GM19452 (cell line): ENCODE data around the gene RBM44.
"Not testable (repeated sequence)": the region's sequence is repeated elsewhere in the genome, so short reads cannot be mapped to it uniquely, and the experiment has no call there.

ENCODE experiments used
- ATAC-seq: cut with Tn5 transposase; IDR thresholded peaks from one replicate; pipeline ENCODE4 v1.9.1; 2021; ENCODE audit not compliant: unreplicated experiment

Gene RBM44

DNA sequence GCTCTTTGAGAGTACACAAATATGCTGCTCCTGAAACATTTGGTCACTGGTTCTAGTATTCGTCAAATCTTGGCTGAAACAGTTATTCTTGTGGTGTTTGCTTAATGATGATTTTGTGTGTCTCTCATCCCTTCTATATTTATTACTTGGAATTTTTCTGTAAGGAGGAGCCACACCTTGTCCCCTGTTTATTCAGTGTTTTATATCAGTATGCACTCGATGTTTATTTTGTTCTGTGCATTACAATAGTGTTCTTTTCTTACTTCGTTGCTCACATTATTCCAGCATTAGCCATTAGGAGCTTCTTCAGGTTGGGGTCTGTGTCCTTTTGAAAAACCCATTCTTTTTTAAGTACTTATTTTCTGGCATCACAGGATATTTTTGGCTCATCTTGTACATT is 55.7 kb downstream of the RBM44 start:
- no peak for ATAC-seq

DNA sequence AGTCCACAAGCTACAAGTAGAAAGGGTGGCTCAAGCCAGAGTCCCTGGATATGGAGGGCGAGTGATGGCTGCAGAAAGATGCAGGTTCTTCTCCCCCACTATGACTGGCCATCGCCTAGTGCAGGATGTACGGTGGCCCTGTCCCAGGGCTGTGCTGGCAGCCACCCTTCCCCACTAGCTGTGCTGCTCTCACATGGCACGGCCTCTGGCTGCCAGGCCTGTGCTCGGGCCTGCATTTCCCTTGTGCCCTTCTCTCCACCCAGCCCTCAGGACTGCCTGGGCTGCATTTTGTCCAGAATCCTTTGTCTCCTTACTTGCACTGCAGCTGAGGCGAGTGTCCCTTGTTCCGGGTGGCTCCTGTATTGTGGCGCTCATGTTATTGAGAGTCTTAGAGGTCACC is 59.2 kb downstream of the RBM44 start:
- no peak for ATAC-seq

DNA sequence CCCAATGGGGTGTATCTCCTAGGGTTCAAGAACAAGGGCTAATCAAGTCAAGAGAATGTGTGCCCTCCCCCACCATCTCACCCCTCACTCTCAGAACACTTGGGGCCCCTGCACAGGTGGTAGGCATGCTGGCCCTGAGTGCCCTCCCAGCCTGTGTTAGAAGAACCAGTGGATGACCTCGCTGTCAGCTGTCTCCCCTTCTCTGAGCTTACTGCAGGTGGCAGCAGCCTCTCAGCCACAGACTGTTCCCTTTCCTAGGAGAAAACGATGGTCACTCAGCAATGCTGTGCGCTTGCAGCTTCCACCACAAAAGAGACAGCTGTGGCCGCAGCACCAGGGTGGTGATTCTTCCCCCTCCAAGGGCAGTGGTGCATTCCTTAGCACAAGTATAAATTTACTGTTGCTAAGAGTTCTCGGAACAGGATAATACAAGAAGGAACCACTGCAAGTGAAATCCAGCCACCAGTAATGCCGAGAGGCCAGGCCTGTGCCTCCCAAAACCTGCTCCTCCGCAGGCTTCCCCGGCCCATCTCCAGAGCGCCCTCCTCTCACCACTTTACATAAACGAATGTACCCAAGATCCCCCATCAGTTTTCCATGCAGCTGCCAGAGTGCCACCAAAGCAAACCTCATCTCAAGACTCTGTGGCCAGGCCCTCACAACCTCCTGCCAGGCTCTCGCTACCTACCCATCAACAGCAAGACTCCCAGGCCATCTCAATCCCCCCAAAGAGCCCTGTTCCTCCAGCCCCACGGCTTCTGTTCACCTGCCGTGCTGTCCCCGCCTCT is 59.9 kb downstream of the RBM44 start:
- no peak for ATAC-seq

DNA sequence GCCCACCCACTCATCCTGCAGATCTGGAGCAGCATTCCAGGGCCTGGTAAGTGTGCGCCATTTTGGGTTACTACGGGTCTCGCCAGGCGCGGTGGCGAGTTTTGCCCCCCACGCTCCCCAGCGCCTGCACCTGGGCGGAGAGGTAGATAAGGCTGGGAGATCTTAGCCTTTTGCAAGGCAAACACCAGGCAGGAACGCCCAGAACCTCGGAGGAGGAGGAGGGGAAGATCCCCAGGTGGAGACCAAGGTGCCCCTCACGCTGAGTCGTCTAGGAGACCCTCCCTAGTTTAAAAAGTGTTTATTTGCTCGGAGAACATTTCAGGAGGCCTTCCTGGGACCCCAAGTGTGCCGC is 60.5 kb downstream of the RBM44 start:
- ATAC-seq = no peak

DNA sequence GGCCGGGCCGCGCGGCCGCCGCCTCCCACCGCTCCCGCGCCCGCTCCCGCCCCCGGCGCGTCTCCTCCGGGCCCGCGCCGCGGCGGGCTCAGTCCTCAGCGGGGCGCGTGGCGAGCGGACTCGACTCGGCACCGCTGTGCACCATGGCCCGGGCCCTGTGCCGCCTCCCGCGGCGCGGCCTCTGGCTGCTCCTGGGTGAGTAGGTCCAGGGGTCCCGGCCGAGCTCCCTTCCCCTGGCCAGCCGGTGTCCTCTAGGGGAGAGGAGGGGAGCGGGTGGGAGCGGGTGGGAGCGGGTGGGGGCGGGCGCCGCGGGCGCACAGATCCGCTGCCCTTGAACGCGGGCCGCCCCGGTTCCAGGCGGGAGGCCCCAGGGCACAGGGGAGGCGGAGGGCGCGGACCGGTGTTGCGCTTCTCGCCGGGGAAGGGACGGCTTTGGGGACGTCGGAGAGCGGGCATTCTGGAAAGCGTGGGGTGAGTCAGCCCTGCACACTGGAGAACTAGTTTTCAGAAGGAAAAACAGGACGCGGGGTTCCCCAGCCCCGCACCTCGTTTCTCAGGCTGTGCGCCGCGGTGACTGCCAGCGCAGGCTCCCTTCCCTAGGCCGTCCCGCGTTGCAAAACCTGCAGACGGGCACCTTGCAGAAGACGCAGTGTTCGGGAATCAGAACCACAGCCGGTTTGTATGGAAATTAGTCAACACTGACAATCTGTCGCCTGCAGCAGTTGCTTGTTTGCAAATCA is 61.1 kb downstream of the RBM44 start, which contains the start of gene RAMP1:
TSS of gene RAMP1 (plus strand) at position 91 of the 740 bp plus-strand sequence. CDS start at position 144, 53 bp downstream.
- no peak for ATAC-seq

DNA sequence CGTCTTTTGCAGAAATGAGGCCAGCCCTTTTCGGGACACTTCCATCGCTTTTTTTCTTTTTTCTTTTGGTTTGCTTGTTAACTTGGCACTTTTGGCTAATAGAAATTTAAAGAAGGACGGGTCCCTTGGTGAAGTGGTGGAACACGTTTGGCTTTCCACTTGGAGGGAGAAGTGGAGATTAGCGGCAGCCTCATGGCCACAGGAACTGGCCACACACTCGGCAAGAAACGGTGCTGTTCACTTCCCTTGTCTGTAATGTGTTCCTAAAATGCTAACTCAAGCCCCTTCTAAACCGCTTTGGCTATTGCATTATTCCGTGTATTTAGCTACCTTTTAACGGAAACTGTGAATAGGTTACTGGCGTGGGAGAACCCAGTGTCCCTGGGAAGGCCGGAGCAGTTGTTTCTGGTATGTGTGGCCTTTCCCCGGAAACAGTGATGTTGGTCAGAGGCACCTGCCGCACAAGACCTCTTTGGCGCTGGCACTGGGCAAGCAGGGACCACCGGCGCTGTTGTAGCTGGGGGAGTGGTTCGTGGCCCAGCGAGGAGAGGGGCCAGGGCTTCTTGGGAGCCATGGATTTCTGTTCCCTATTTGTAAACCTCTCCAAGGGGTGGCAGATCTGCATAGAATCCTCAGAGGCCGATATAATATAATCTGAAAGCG is 61.8 kb downstream of the RBM44 start:
- ATAC-seq = no peak

DNA sequence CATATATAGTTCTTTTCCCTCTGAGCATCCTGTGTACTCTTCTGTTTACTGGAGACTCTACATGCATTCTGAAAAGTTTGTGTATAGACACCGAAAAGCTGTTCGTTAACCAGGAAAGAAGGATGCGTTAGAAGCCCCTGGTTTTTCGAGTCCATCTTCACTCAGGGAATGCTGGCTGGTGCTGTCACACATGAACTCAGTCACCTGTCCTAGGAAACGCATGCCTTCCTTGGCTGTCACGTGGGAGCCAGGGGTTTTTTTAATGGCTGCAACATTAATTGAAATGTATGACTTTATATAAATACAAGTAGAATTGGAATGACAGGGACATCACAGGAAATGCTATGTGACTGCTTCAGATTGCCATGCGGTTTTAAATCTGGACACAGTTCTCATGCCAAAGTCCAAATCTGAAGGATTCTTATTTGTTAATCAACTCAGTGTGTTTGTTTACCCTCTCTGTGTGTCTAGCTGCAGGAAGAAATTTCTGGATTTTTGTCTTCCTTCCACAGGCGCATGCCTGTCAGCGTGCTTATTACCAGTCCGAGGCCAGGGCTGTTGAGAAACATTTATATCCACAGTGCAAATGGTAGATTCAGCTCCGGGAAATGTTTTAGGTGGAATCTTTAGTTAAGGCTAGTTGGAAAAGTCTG is 63.4 kb downstream of the RBM44 start:
- no peak for ATAC-seq

DNA sequence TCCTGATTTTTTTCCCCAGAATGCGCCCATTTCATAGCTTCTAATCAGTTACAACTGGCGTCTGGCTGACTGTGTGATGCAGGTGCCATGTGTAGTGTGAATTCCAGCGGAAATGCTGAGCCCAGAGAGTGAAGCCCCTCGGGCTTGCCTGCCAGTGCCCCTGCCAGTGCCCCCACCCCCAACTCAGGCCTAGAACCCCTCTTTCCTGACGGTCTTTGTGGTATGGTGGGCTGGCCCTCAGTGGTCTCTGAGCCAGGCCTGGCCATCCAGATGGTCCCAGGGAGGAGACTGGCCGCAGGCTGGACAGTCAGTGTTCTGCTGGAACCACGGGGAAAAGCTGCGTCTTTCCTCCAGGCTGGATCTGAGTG is 63.9 kb downstream of the RBM44 start:
- ATAC-seq = no peak

DNA sequence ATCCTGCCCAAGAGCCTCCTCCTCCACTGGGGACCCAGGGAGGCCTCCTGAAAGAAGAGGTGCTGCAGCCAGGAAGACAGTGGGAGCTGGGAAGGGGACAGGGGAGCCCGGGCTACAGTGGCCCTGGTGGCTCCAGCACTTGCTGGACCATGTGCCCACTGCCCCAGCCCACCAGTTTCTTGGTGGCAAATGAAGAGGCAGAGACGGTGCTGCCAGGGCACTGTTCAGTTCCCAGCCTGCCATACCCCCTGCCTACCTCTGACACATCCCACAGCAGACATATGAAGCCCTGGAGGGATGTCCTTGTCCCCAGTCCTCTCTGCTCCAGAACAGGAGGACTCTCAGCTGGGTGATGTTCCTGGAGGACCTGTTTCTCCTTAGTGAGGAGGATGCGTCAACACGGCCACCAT is 64.5 kb downstream of the RBM44 start:
- no peak for ATAC-seq

DNA sequence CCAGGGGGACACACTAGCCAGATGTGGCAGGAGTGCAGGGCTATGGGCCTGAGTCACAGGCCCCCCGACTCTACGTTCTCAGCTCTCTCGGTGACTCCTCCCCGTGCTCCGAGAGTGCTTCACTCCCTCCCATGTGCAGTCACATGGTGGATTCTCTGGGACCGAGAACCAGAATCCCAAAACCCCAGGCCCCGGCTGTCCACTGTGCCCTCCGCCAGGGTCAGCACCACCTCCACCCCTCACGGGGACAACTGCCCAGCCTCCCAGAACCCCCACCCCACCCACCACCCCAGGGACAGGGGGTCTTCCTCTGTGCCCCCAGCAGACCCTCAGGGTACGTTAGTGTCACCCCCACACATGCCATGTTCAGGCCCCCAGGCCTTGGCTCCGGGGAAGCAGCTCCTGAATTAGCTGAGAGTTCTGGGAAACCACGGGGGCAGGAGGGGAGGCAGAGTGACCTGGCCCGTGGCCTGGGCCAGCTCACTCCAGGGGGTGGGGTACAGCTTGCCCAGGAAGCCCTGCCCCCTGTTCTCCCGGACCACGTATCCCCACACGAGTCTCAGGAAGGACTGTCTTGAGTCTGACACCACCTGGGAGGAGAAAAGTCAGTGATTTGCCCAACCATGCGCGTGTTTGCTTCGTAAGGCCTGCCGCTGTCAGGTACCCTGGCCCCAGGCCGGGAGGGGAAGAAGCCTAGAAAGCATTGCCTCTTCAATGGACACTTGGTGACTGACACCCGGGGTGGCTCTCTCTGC is 65.3 kb downstream of the RBM44 start:
- no peak for ATAC-seq

DNA sequence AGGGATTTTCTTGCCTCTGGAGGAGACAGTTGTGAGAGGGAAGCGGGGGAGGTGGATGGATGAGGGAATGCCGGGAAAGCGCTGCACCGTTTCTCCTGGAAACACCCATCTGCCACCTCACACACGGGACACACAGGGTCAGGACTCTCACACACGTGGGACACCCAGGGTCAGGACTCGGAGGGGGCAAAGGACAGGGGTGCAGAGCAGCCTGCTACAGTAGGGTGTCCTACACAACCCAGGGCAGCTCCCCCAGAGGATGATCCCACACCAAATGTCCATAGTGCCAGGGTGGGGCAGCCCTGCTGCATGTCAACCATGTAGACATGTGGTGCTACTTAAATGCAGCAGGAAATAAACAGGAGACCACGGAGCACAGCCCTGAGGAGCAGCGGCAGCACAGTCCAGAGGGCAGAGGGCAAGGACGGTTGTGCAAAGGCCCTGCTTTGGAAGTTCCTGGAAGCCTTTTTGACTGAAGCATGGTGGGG is 65.9 kb downstream of the RBM44 start:
- ATAC-seq = no peak

DNA sequence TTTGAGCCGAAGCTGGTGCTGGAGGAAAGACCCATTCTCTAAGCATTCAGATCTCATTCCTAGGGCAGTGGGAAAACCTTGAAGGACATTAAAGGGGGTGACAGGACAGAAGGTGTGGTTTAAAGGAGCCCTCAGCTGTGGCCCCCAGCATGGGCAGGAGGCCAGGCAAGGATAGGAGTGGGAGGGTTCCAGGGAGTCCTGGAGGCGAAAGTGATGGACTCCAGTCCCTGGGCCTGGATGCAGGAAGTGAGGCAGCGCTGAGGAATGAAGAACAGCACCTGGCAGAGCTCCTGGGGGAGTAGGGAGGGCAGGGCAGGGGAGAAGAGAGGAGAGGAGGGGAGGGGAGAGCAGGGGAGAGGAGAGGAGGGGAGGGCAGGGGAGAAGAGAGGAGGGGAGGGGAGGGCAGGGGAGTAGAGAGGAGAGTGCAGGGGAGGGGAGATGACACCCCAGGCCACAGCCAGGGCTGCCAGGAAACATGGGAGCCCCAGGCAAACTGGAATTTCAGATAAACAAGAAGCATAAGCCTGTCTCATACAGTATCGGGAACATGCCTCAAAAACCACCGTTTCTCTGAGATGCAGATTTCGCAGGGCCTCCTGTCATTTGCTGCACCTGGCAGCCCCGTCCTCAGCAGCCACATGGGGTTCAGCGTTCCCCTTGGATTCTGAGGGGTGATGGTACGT is 66.5 kb downstream of the RBM44 start:
- no peak for ATAC-seq

DNA sequence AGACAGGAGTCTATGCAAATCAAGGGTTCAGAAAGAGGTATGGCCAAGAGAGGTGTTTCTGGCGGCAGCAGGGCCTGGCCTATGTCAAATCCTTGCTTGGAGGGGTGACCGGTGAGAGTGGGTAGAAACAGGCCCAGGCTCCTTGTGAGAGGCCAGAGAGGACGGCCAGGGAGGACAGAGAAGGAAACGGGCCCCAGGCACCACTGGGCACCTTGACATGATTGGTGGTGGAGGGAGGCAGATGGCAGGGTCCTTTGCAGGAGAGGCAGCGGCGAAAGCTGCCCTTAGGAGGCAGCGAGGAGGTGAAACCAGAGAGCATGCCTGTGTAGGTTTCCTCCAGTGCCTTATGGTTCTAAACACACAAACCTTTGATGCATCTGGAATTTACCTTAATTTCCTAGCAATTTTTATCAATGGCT is 67.1 kb downstream of the RBM44 start:
- no peak for ATAC-seq

DNA sequence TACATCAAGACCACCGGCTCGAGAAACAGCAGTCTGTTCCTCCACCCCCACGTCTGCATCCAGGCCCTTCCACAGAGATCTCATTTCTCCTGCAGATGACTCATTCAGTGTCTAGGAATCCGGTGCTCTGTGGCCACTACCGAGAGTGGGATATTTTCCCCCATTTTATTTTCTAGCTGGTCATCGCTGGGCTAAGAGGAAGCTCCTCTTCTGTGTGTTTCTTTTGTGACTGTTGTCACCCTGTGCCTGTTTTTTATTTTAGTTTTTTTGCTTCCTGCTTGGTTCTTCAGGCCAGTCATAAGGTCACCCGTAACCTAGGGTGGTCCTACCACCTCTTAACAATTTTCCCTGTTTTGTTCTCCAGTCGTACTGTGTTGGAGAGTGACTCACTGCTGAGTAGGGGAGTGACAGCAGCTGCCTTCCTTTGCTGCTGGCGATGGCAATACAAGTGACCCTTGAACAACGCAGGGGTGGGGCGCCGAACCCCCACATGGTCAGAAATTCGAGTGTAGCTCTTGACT is 67.6 kb downstream of the RBM44 start:
- ATAC-seq = no peak

DNA sequence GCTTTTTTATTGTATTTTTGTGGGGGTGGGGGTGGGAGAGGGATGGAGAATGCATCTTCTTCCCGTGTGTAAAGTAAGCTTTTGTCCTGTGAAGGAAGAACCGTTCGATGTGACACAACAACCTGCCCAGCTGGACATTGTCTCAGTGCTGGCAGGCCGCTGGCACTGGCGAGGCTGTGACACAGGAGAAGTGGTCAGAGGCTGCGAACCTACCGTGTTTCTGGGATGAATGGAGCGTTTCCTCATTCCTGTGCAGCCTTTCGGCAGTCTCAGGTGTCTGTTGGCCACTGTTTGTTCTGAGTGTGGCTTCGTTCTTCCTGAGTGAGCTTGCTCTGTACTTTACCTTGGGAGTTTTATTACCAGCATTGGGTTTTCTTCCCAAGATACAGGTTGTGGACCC is 68.9 kb downstream of the RBM44 start:
- ATAC-seq = no peak

DNA sequence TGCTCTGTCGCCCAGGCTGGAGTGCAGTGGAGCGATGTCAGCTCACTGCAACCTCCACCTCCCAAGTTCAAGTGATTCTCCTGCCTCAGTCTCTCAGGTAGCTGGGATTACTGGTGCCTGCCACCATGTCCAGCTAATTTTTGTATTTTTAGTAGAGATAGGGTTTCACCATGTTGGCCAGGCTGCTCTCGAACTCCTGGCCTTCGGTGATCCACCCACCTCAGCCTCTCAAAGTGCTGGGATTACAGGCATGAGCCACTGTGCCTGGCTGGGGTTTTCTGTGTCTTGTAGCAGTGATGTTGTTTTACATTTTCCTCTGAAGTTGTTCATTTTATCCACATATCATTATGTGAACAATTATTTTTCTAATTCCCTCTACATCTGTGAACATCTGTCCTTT is 69.5 kb downstream of the RBM44 start:
- not testable (repeated sequence) for ATAC-seq

DNA sequence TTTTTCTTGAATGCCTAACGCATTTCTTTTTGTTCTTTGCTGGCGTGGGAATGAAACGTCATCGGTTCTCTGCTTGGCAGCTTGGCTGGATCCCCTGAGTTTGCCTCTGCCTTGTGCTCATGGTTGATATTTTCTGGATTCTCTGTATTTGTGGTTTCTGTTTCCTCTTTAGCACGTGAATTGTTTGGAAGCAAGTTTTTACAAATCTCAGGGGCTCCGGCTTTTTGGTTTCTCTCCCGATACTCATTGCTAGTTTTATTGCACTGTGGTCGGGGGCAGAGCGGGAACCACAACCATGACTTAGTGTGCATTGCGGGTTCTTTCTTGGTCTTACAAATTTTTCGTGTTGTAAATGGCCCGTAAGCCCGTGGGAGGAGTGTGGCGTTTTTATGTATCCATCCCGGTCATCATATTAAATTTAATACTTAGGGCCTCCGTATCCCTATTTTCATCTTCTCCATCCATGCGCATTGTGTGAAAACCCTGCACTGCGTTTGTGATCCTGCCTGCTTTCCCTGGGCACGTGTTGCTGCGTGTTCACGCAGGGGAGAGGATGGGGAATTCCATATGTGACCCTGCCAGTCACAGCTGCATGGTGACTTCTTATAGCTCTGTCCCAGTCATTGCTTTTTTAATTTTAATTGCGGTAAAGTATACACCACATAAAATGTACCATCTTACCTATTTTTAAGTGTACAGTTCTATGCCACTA is 70.2 kb downstream of the RBM44 start:
- ATAC-seq = no peak

DNA sequence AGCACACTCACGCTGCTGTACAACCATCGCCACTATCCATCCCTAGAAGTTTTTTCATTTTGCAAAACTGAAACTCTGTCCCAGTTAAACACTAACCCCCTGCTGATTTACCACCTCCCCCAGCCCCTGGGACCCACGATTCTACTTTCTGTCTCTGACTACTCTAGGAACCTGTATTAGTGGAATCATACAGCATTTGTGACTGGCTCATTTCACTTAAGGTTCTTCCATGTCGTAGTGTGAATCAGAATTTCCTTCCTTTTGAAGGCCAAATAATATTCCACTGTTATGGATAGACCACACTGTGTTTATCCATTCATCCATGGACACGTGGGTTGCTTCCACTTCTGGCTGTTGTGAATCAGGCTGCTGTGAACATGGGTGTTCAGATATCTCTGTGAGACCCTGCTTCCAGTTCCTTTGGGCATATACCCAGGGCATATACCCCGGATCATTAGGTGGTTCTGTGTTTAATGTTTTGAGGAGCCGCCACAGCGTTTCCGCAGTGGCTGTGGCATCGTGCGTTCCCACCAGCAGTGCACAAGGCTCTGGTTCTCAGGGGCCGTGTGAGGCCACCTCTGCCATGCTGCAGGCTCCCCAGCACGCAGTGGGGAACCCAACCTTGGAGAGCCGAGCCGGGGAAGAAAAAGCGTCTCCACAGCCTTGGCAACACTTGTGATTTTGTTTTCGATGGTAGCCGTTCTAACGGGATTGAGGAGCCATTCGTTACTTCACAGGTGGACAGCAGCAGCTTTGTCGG is 70.9 kb downstream of the RBM44 start:
- no peak for ATAC-seq
